Ishikawa (cell line): ENCODE data around the gene ZNF484.

ENCODE experiments used
- CEBPB ChIP-seq: IDR thresholded peaks from 2 replicates; pipeline ENCODE4 v1.6.1; 2012
- CREB1 ChIP-seq: IDR thresholded peaks from 2 replicates; pipeline ENCODE4 v1.6.1; 2012; ENCODE audit warnings: low read depth
- EP300 ChIP-seq: IDR thresholded peaks from 2 replicates; pipeline ENCODE4 v1.6.1; 2012; ENCODE audit warnings: borderline replicate concordance
- FOXM1 ChIP-seq: IDR thresholded peaks from 2 replicates; pipeline ENCODE4 v1.6.1; 2012; ENCODE audit warnings: low read depth, borderline replicate concordance
- NFIC ChIP-seq: IDR thresholded peaks from 2 replicates; pipeline ENCODE4 v1.6.1; 2012
- RAD21 ChIP-seq: IDR thresholded peaks from 2 replicates; pipeline ENCODE4 v1.6.1; 2012; ENCODE audit warnings: low read depth
- TAF1 ChIP-seq: IDR thresholded peaks from 2 replicates; pipeline ENCODE4 v1.6.1; 2012; ENCODE audit warnings: low read depth, mild to moderate bottlenecking
- TCF12 ChIP-seq: IDR thresholded peaks from 2 replicates; pipeline ENCODE4 v1.6.1; 2012; ENCODE audit warnings: low read depth
- TEAD4 ChIP-seq: IDR thresholded peaks from 2 replicates; pipeline ENCODE4 v1.6.1; 2012
- YY1 ChIP-seq: IDR thresholded peaks from 2 replicates; pipeline ENCODE4 v1.6.1; 2012; ENCODE audit warnings: low read depth
- ZBTB7A ChIP-seq: IDR thresholded peaks from 2 replicates; pipeline ENCODE4 v1.6.1; 2012; ENCODE audit warnings: low read depth
- TF ChIP-seq, protein P1 (sequence below): IDR thresholded peaks from 2 replicates; pipeline ENCODE4 v1.6.1; 2012
- TF ChIP-seq, protein P2 (sequence below): IDR thresholded peaks from 2 replicates; pipeline ENCODE4 v1.6.1; 2012
- TF ChIP-seq, protein P3 (sequence below): IDR thresholded peaks from 2 replicates; pipeline ENCODE4 v1.6.1; 2012; ENCODE audit warnings: low read depth, mild to moderate bottlenecking

Gene ZNF484

DNA sequence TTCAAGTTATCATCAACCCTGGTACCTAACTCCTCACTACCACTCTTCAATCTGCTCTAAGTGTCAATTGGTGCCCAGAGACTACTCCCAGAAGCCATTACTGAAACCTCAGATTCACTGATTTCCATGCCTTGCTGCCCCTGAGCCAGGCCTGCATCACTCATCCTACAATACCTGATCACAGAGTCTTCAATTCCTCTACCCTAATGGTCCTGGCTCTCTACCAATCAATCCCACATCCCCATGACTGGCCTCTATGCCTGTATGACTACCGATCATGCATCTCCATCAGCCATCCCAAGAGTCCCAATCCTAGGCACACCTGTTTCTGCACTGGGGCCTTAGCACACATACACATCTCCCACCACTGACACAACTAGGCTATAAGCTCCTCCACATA, 2.5 kb downstream of the ZNF484 start:
- TF ChIP-seq RAD21 (no peak), FOXM1 (no peak), TCF12 (no peak), TAF1 (no peak), TEAD4 (no peak), CREB1 (no peak), YY1 (no peak), NFIC (no peak), ZBTB7A (no peak), EP300 (no peak)
- TF ChIP-seq, protein P1, sequence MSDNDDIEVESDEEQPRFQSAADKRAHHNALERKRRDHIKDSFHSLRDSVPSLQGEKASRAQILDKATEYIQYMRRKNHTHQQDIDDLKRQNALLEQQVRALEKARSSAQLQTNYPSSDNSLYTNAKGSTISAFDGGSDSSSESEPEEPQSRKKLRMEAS = no peak
- TF ChIP-seq, protein P2, sequence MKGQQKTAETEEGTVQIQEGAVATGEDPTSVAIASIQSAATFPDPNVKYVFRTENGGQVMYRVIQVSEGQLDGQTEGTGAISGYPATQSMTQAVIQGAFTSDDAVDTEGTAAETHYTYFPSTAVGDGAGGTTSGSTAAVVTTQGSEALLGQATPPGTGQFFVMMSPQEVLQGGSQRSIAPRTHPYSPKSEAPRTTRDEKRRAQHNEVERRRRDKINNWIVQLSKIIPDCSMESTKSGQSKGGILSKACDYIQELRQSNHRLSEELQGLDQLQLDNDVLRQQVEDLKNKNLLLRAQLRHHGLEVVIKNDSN = no peak
- TF ChIP-seq, protein P3, sequence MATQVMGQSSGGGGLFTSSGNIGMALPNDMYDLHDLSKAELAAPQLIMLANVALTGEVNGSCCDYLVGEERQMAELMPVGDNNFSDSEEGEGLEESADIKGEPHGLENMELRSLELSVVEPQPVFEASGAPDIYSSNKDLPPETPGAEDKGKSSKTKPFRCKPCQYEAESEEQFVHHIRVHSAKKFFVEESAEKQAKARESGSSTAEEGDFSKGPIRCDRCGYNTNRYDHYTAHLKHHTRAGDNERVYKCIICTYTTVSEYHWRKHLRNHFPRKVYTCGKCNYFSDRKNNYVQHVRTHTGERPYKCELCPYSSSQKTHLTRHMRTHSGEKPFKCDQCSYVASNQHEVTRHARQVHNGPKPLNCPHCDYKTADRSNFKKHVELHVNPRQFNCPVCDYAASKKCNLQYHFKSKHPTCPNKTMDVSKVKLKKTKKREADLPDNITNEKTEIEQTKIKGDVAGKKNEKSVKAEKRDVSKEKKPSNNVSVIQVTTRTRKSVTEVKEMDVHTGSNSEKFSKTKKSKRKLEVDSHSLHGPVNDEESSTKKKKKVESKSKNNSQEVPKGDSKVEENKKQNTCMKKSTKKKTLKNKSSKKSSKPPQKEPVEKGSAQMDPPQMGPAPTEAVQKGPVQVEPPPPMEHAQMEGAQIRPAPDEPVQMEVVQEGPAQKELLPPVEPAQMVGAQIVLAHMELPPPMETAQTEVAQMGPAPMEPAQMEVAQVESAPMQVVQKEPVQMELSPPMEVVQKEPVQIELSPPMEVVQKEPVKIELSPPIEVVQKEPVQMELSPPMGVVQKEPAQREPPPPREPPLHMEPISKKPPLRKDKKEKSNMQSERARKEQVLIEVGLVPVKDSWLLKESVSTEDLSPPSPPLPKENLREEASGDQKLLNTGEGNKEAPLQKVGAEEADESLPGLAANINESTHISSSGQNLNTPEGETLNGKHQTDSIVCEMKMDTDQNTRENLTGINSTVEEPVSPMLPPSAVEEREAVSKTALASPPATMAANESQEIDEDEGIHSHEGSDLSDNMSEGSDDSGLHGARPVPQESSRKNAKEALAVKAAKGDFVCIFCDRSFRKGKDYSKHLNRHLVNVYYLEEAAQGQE = no peak

DNA sequence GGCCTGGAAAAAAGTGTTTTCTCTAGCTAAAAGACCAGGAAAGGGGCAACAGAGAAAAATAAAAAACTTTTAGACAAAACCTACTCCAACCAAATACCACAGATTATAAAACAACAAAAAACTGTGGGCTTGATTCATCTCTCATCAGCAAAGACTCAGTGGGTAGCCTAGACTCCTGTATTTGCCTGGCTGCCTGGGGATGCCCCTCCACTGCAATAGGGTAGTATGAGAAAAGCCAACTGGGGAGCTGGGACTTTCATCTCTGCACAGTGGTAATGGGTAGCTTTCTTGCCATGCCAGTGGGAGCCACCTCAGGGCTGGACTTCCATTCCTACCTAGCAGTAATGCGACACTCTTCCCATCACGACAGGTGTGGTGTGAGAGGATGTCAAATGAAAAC, 7.5 kb downstream of the ZNF484 start:
- TF ChIP-seq TCF12 (no peak), FOXM1 (no peak), TEAD4 (no peak), CEBPB (no peak), CREB1 (no peak)
- TF ChIP-seq, protein P1 = no peak
- TF ChIP-seq, protein P3 = no peak

DNA sequence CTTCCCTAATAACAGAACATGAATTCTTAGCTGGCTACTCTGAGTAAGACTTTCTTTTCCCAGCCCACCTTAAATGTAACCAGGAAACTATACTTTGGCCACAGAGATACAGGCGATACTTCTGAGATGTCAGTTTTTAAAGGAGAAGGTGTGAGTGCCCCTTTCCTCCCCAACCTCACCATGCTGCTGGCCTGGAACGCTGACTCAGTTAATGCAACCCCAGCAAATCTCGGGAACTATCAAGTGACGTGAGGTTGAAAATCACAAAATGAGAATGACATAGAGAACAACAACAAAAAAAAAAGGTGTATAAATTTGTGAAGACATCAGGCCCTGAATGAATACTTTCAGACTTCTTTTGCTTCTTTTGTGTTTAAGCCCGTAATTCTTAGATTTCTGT, 13.7 kb downstream of the ZNF484 start:
- no peak for TF ChIP-seq NFIC
- TF ChIP-seq TEAD4 = no peak
- TF ChIP-seq CREB1 = no peak
- no peak for TF ChIP-seq FOXM1
- TF ChIP-seq, protein P3 = no peak

DNA sequence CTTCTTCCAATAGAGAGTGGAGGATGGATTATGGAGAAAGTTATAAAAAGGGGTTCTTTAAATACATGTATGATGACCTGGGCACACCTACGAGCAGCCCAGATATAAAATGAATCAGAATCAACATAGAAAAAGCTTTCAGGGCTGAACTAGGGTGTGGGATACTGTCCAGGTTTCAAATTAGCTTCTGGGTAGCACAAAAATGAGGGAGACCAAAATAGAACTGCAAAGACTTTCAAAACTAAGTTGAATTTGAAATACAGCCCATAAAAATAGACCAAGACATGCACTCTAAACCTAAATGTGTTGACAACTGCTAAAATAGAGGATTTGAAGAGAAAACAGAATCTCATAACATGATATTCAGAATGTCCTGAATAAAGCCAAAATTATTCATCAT, 17.0 kb downstream of the ZNF484 start:
- TF ChIP-seq, protein P1 = no peak
- TF ChIP-seq, protein P3 = no peak
- no peak for TF ChIP-seq TEAD4
- no peak for TF ChIP-seq TAF1
- no peak for TF ChIP-seq YY1
- TF ChIP-seq TCF12 = no peak
- no peak for TF ChIP-seq CEBPB
